Neural progenitor cell (in vitro differentiated cells): ENCODE data around the gene LPCAT2.

Experiments used
- CTCF ChIP-seq: fragments of 200-600 bp; sonication (generic); IDR thresholded peaks from 2 replicates; pipeline ENCODE4 v1.5.1; 2017; ENCODE audit warnings: antibody characterized with exemption, mild to moderate bottlenecking
- EZH2 ChIP-seq: fragments of 200-600 bp; sonication (generic); IDR thresholded peaks from 2 replicates; pipeline ENCODE4 v1.6.1; 2017; ENCODE audit warnings: antibody characterized with exemption, mild to moderate bottlenecking, moderate library complexity
- EZH2phosphoT487 ChIP-seq: fragments of 200-600 bp; sonication (generic); IDR thresholded peaks from 2 replicates; pipeline ENCODE4 v1.6.1; 2017; ENCODE audit warnings: antibody characterized with exemption

GRCh38 chr16:55559933-55560516 is 51.2 kb downstream of the LPCAT2 start:
- no peak for TF ChIP-seq EZH2phosphoT487
- no peak for TF ChIP-seq CTCF
- TF ChIP-seq EZH2: no peak
